HTR-8/SVneo (cell line): Measurements from ENCODE around the gene MRFAP1.

Source experiments
- DNase-seq: peaks from one replicate; pipeline ENCODE4 v3.0.0; 2011; ENCODE audit warnings: low spot score, mixed read lengths; ENCODE audit not compliant: insufficient read length
- FAIRE-seq: peaks from 2 replicates; lab custom pipeline; 2011; peaks lifted over from hg19 to GRCh38; lab: Jason Lieb, UNC

Gene MRFAP1

DNA sequence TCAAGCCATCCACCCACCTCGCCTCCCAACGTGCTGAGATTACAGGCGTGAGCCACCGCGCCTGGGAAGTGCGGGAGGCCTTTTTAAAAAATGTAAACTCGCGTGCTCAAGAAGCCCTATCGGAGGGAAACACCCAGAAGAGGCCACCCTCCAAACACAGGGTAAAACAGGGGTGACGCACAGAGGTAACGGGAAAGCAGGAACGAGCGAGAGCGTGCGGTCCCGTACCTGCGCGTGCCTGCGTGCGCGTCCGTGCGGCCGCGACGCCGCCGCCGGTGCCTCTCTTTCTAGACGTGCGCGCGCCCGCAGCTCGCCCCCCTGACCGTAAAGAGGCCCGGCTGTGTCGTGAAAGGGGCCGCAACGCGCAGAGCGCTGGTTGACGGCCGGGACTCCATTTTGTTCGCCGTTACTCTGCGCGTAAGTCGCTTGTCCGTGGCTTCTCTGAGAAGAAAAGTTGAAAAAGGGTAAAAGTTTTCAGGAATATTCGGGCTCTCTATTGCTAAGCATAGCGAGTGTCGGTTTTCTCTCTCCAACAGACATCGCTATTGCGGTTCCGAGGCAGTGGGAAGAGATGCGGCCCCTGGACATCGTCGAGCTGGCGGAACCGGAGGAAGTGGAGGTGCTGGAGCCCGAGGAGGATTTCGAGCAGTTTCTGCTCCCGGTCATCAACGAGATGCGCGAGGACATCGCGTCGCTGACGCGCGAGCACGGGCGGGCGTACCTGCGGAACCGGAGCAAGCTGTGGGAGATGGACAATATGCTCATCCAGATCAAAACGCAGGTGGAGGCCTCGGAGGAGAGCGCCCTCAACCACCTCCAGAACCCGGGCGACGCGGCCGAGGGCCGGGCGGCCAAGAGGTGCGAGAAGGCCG is at the start of gene MRFAP1:
TSS of gene MRFAP1 (plus strand) at position 394 of the 872 bp plus-strand sequence. CDS start at position 572, 178 bp downstream.
- peak; percentile 91 for DNase-seq
- peak; percentile 90 for FAIRE-seq

DNA sequence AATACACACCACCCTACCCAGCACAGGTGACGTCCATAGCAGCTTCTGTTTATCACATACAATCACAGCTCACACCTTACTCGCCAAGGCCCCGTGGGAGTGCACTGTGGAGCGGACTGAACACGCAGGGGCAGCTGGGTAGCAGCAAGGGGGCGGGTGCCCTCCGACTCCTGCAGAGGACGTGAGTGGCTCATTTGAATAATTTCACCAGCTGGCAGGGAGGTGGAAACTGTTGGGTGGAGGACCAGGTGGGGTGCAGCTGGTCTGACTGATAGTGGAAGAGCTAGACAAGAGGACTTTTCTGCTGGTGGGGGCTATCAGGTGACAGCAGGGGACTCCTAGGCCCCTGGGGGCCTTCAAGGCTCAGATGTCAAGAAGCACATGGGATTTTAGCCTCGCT is 49.2 kb upstream of the MRFAP1 start:
- DNase-seq (no peak), FAIRE-seq (no peak)

DNA sequence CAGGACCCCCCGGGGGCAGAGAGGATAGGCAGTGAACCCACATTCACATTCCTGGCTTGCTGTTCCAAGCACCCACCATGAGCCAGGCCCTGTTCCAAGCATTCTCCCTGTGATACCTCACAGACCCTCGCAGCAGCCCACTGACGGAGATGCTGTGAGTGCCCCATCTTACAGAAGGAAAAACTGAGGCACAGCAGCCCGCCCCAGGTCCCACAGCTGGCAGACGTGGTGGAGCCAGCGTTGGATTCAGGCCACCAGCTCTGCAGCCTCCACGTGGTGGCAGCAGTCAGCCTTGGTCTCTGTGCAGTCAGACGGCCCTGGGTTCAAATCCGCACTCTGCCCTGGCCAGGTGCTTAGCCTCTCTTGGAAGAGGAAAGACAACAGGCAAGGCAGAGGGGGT is 48.7 kb upstream of the MRFAP1 start:
- FAIRE-seq (no peak), DNase-seq (no peak)

DNA sequence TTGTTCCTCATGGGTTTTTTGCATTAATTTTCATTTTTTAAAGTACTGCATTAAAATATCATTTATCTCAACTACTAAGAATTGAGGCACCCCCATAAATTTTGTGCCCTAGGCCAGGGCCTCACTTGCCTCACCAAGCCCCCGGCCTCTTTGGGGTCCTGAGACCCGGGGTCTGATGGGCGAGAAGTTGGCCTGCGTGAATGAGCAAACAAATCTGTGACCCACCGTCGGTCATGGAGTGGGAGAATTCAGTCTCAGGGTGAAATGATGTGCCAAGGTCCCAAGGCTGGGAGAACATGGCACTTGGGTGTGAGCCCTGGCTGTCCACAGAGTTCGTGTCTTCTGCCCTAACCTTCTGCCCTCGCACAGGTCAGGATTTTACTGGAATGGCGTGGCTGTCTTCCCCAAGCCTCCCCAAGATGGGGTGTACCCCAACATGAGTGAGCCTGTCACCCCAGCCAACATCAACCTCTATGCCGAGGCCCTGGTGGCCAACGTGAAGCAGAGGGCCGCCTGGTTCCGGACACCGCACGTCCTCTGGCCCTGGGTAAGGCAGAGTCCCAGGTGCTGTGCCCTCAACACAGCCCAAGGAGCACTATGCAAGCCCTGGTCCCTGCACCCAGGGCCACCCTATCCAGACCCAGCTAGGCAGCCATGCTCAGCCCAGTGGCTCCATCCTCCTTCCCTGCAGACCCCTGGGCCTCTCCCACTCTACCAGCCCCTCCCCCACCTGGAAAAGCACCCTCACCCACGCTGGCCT is 47.5 kb upstream of the MRFAP1 start:
- FAIRE-seq (no peak), DNase-seq (no peak)

DNA sequence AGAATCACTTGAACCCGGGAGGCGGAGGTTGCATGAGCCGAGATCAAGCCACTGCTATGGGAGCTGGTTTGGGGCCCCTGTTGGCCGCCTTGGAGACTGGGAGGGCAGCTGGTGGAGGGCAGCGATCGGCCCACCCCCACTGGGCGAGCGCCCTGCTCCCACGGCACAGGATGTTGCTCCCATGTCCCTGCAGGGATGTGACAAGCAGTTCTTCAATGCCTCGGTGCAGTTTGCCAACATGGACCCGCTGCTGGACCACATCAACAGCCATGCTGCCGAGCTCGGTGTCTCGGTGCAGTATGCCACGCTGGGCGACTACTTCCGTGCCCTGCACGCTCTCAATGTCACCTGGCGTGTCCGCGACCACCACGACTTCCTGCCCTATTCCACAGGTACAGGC is 46.1 kb upstream of the MRFAP1 start:
- no peak for DNase-seq

DNA sequence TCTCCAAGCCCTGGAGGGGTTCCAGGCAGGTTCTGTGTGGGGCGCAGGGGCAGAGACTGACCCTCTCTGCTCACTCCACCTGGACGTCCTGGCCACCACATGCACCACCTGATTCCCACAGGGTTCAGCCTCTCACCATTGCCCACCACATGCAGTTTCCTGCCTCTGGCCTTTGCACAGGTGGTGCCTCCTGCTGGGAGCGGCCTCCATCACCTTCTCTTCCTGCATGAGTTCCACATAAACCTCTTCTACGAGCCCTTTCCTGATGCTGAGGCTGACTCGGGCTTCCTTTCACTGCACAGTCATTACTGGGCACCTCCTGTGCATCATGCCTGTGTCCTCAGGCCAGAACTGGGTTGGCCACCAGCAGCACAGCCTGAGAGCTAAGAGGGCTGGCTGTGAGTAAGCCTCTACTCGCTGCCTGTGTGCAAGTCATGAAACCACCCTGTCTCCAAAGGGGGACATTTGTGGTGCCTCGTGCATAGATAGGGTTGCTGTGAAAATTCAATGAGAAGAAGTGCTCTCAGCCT is 45.6 kb upstream of the MRFAP1 start:
- DNase-seq = no peak
- no peak for FAIRE-seq

More for the DNA sequence above, 46.1 kb upstream of the MRFAP1 start:
- FAIRE-seq = no peak

DNA sequence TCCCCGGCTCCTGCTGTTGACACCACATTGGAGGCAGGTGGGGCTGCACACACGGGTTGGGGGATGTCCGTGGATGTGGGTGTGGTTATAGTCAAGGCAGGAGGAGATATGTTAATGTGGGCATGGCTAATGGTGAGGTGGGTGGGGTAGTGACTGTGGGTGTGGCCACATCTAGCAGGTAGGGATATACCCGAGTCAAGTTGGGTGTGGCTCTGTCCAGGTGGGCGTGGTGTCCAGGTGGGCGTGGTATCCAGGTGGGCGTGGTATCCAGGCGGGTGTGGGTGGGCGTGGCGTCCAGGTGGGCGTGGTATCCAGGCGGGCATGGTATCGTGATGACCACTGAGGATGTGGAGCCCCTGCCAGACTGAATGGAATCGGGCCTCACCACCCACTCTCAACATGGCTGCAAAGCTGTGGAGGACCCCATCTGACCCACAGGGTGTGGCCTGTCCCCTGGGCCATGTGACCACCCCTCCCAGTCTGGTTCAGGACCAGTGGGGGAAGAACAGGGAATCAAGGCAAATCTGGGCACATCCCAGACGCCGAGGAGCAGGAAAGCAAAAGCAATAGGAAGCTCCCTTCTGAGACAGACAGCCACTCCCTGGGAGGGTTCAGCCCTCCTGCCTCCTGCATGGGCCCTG is 44.5 kb upstream of the MRFAP1 start:
- FAIRE-seq = peak; percentile 51
- no peak for DNase-seq

DNA sequence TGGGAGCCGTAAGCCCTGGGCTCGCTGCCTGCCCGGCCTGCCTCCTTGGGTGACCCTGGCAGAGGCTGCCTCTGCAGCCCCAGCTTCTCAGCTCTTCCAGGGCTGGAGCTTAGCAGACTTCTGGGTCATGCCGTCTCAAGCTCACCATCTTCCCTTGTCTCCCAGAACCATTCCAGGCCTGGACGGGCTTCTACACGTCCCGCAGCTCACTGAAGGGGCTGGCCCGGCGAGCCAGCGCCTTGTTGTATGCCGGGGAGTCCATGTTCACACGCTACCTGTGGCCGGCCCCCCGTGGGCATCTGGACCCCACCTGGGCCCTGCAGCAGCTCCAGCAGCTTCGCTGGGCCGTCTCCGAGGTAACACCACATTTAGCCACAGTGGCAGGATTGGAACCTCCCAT is 43.5 kb upstream of the MRFAP1 start:
- DNase-seq = no peak
- FAIRE-seq = no peak

DNA sequence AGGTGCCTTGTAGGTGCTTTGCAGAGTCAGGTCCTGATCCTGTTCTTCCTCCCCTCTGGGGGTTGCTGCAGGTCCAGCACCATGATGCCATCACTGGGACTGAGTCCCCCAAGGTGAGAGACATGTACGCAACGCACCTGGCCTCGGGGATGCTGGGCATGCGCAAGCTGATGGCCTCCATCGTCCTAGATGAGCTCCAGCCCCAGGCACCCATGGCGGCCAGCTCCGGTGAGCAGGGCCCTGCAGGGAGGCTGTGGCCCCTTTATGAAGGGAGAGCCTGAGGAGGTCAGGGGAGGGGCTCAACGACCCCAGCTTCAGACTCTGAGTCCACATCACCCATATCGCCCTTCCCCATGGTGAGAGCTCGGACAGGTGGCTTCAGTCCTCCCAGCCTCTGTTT is 42.4 kb upstream of the MRFAP1 start:
- DNase-seq (no peak), FAIRE-seq (no peak)

DNA sequence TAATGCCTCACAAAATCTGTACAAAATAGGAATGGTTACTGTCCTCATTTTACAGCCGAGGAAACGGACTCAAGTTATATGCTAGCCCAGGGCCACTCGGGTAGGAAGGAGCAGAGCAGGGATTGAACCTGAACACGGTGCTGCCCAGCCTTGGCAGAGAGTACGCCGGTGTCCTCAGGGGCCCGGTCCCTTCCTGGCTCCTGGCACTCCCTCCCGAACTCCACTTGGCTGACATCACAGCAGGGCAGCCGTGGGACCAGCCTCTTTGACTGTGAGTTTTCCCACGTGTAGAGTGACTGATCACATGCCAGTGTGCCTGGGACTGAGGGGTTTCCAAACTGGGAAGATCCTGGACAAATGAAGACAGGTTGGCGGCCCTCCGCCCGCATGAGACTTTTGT is 41.8 kb upstream of the MRFAP1 start:
- DNase-seq (no peak), FAIRE-seq (no peak)

DNA sequence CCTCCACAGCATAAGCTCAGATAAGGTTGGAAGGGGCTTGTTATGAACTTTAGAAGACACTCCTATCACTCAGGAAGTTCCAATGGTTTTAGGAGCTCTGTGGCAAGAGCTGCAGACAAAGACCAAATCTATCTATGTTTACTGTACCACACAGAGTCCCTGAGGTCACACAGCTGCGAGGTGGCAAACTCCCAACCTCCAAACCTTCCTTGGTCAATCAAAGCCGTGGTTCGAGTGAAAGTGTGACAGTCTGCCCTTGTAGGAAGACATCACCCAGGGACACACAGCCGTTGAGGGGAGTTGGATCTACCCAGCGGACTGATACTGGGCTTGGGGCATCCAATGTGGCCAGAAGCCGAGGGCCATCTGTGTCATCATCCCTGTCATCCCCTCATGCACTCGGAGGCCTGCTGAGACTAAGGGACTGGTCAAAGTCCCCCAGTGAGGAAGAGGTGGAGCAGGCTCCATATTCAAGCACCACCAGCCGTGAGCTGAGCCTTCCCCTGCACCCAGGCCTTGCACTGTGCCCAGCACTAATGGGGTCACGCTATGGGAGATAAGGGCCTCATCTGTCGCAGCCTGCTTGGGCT is 38.7 kb upstream of the MRFAP1 start:
- DNase-seq (no peak), FAIRE-seq (no peak)

DNA sequence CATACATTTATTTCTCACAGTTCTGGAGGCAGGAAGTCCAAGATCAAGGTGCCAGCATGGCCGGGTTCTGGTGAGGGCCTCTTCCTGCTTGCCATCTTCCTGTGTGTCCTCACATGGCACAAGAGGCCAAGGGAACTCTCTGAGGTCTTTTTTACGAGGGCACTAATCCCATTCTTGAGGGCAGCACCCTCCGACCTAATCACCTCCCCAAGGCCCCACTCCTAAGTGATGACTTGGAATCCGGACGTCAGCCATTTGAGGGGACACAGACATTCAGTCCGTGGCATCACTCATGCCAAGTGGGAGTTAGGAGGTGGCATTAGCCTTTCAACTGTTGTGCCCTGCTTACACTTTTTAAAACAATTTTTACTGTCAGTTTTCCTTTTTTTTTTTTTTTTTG is 38.2 kb upstream of the MRFAP1 start:
- FAIRE-seq (no peak), DNase-seq (no peak)

DNA sequence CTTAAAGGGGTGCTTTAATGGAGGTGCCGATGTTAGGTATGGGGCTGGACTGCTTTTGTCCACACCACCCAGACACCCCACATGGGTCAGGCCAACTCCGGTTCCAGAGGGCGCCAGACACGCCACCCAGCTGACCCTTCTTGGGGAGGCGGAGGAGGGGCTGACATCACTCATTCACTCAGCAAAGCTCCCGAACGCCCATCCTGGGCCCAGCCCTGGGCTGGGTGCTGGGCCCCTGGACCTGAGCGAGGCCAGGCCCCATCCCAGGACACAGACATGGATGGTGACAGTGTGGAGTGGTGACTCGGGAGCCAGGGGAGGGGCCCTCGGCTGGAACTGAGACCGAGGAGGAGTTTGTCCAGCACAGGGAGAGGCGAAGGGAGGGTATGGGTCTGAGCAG is 37.4 kb upstream of the MRFAP1 start:
- DNase-seq (no peak), FAIRE-seq (no peak)

DNA sequence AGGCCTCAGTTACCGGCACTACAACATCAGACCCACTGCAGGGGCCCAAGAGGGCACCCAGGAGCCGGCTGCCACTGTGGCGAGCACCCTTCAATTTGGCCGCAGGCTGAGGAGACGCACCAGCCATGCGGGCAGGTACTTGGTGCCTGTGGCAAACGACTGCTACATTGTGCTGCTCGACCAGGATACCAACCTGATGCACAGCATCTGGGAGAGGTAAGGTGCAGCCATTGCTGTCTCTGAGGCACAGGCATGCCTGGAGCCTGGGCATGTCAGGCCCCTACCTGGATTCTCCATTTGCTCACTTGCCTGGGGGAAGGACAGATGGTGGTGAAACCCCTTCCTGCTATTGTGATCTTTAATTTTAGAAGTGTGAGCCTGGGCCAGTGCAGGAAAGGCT is 35.4 kb upstream of the MRFAP1 start:
- DNase-seq (no peak), FAIRE-seq (no peak)

DNA sequence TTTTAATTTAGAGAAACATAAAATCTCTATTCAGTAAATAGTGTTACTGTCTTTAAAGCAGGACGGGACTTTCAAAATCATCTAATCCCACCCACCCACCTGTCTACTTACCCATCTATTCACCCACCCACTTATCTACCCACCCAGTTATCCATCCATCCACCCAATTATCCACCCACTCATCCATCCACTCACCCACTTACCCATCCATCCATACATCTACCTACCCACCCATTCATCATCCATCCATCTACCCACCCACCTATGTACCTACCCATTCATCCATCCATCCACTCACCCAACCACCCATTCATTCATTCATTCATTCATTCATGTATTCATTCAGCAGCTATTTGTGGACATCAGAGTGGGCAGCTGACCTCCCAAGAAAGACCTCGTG is 34.9 kb upstream of the MRFAP1 start:
- no peak for FAIRE-seq
- no peak for DNase-seq

DNA sequence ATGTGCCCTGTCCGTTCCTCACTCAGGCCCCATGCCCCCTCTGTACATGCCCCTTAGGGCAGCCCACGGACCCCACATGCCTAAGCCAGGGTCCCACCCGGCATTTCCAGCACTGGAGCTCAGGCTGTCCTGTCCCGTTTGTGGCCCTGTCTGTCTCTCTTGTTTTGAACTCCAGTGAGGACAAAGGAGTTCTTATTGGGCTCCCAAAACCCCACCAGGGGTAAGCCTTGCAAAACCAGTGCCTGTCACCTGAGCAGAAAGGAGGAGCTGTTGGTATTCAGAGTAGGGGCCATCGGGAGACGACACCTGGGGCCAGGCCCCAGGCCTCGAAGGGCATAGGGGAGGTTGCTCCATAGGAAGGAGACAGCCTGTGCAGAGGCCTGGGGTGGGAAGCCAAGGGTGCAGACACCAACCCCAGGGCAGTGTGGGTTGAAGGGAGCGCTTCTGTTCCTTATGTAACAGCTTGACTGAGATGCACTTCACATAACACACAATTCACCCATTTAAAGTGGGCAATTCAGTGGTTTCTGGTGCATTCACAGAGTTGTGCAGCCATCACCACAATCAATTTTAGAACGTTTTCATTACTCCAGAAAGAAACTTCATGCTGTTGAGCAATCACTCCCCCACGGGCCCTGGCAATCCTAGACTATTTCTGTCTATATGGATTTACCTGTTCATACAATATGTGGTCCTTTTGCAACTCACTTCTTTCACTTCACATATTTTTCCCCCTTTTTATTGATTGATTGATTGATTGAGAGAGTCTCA is 33.8 kb upstream of the MRFAP1 start:
- FAIRE-seq = no peak
- no peak for DNase-seq

DNA sequence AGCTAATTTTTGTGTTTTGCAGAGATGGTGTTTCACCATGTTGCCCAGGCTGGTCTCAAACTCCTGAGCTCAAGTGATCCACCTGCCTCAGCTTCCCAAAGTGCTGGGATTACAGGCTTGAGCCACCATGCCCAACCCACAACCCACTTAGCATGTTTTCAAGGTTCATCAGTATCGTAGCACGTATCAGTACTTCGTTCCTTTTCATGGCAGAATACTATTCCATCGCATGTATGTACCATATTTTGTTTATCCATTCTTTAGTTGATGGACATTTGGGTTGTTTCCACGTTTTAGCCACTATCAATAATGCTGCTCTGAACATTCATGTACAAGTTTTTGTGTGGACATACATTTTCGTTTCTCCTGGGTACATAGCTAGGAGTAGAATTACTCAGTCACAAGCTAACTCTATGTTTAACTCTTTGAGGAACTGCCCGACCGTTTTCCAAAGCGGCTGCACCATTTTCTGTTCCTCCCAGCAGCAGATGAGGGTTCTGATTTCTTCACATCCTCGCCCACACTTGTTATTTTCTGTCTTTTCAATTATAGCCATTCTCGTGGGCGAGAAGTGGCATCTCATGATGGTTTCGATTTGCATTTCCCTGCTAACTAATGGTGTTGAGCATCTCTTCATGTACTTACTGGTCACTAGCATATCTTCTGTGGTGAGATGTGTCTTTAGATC is 33.0 kb upstream of the MRFAP1 start:
- DNase-seq (no peak), FAIRE-seq (no peak)

DNA sequence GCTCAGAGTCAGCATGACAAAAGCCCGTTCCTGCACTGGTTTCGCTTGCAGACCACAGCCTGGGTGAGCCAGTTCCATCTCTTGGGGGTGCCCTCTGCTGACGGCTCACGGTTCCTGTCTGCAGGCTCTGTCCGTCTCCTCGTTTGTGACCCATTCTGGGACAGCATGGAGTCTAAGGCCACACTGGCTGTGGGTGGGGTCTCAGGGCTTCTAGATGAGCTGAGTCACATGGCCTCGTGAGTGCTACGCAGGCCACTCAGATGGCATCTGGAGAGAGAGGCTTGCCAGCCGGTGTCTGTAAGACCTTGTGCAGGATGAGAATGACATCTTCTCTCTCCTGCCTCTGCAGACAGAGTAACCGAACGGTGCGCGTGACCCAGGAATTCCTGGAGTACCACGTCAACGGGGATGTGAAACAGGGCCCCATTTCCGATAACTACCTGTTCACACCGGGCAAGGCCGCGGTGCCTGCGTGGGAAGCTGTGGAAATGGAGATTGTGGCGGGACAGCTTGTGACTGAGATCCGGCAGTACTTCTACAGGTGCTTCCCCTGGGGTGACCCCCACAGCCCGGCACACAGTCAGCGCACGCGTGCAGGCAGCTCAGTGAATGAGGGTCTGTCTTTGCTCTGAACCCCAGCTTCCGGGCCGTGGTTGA is 31.6 kb upstream of the MRFAP1 start:
- no peak for DNase-seq
- FAIRE-seq = no peak
